GM12892 (cell line): ENCODE measurements around the gene KLRC1.

Source experiments
- POLR2A ChIP-seq: IDR thresholded peaks from 2 replicates; pipeline ENCODE4 v1.6.1; 2011; ENCODE audit warnings: low read depth, low read length, control low read depth
- POLR2AphosphoS5 ChIP-seq: IDR thresholded peaks from 2 replicates; pipeline ENCODE4 v1.6.1; 2011; ENCODE audit warnings: low read depth, low read length, control low read depth
- TAF1 ChIP-seq: IDR thresholded peaks from 2 replicates; pipeline ENCODE4 v1.6.1; 2011; ENCODE audit warnings: low read depth, mild to moderate bottlenecking, control low read depth, low read length, borderline replicate concordance

- TF ChIP-seq POLR2A = no peak
- no peak for TF ChIP-seq POLR2AphosphoS5
- no peak for TF ChIP-seq TAF1
Measured at GRCh38 chr12:10466311-10466710, 13.1 kb upstream of the KLRC1 start.
